ENCODE data around the gene MRPL39. TPM values are rescaled to one million over a fixed set of nuclear protein-coding genes. Genes with fewer than 3 reads are reported as not detected.

MRPL39 gene
- total and polyA plus RNA-seq, 4 donors: 19.2 to 35.7 (median 24.4) TPM

GRCh38 chr21:25552856-25553255 lies 54.4 kb downstream of the MRPL39 start:
- TF ChIP-seq FOXA1 (IDR thresholded peaks at IDR 0.05) (no peak), HNF4G (IDR thresholded peaks at IDR 0.05) (no peak), YY1 (IDR thresholded peaks at IDR 0.05) (no peak), NR2F2 (IDR thresholded peaks at IDR 0.05) (no peak), GABPA (IDR thresholded peaks at IDR 0.05 in 1 of 2, conservative IDR thresholded peaks at IDR 0.05 in 1 of 2) (no peak), FOXA2 (IDR thresholded peaks at IDR 0.05) (no peak), CTCF (IDR thresholded peaks at IDR 0.05; ENCODE audit: low read depth, low read length, missing input control) (no peak), JUND (IDR thresholded peaks at IDR 0.05) (no peak), RXRA (IDR thresholded peaks at IDR 0.05) (no peak), HNF4A (conservative IDR thresholded peaks at IDR 0.05) (no peak), REST (IDR thresholded peaks at IDR 0.05) (no peak), RAD21 (IDR thresholded peaks at IDR 0.05) (no peak)
- TF ChIP-seq, protein P1, sequence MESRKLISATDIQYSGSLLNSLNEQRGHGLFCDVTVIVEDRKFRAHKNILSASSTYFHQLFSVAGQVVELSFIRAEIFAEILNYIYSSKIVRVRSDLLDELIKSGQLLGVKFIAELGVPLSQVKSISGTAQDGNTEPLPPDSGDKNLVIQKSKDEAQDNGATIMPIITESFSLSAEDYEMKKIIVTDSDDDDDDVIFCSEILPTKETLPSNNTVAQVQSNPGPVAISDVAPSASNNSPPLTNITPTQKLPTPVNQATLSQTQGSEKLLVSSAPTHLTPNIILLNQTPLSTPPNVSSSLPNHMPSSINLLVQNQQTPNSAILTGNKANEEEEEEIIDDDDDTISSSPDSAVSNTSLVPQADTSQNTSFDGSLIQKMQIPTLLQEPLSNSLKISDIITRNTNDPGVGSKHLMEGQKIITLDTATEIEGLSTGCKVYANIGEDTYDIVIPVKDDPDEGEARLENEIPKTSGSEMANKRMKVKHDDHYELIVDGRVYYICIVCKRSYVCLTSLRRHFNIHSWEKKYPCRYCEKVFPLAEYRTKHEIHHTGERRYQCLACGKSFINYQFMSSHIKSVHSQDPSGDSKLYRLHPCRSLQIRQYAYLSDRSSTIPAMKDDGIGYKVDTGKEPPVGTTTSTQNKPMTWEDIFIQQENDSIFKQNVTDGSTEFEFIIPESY (IDR thresholded peaks at IDR 0.05): no peak

DNA sequence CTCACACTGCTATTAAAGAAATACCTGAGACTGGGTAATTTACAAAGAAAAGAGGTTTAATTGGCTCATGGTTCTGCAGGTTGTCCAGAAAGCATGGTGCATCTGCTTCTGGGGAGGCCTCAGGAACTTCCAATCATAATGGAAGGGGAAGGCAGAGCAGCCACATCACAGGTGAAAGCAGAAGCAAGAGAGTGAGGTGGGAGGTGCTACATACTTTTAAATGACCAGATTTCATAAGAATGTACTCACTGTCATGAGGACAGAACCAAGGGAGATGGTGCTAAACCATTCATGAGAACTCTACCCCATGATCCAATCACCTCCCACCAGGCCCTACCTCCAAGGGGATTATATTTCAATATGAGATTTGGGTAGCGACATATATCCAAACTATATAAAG lies 55.7 kb downstream of the MRPL39 start:
- DNase-seq (ENCODE audit: low spot score): no peak
- no peak overlapping the region for H3K27ac ChIP-seq (ENCODE audit: low read depth in 1 of 2, low read length in 2 of 2)
- no peaks in the 10 kb centered on the region for H3K36me3 ChIP-seq (ENCODE audit: control insufficient read depth in 4 of 4, insufficient read depth in 3 of 4, low read depth in 1 of 4, low read length in 3 of 4)
- no peaks in the 10 kb centered on the region for H3K27me3 ChIP-seq (ENCODE audit: control insufficient read depth in 4 of 4, insufficient read depth in 4 of 4, low read length in 3 of 4)
- H3K4me3 ChIP-seq (ENCODE audit: low read depth in 1 of 3, low read length in 3 of 3): no peak overlapping the region
- WGBS: 95% methylated on average over 1 of the region's 1 CpG
- H3K9me3 ChIP-seq (ENCODE audit: control insufficient read depth in 4 of 4, low read length in 3 of 4): no peaks in the 10 kb centered on the region
- H3K9ac ChIP-seq (ENCODE audit: low read depth in 1 of 2, low read length in 2 of 2): no peak overlapping the region
- H3K4me1 ChIP-seq (ENCODE audit: control insufficient read depth in 4 of 4, insufficient read depth in 4 of 4, low read length in 3 of 4): no peaks in the 10 kb centered on the region
- TF ChIP-seq CTCF (IDR thresholded peaks at IDR 0.05; ENCODE audit: low read depth, low read length, missing input control) (no peak), HNF4G (IDR thresholded peaks at IDR 0.05) (no peak), RXRA (IDR thresholded peaks at IDR 0.05) (no peak), ATF3 (IDR thresholded peaks at IDR 0.05) (no peak), SP1 (IDR thresholded peaks at IDR 0.05) (no peak), REST (IDR thresholded peaks at IDR 0.05) (no peak), MAX (IDR thresholded peaks at IDR 0.05) (no peak), YY1 (IDR thresholded peaks at IDR 0.05) (no peak), HNF4A (conservative IDR thresholded peaks at IDR 0.05) (no peak)

More at GRCh38 chr21:25552856-25553255, 54.4 kb downstream of the MRPL39 start:
- DNase-seq (ENCODE audit: low spot score): no peak
- Histone ChIP-seq H3K4me3 (ENCODE audit: low read depth in 1 of 3, low read length in 3 of 3) (no peak overlapping the region), H3K9me3 (ENCODE audit: control insufficient read depth in 4 of 4, low read length in 3 of 4) (no peaks in the 10 kb centered on the region), H3K36me3 (ENCODE audit: control insufficient read depth in 4 of 4, insufficient read depth in 3 of 4, low read depth in 1 of 4, low read length in 3 of 4) (no peaks in the 10 kb centered on the region), H3K27me3 (ENCODE audit: control insufficient read depth in 4 of 4, insufficient read depth in 4 of 4, low read length in 3 of 4) (no peaks in the 10 kb centered on the region), H3K4me1 (ENCODE audit: control insufficient read depth in 4 of 4, insufficient read depth in 4 of 4, low read length in 3 of 4) (no peaks in the 10 kb centered on the region), H3K27ac (ENCODE audit: low read depth in 1 of 2, low read length in 2 of 2) (no peak overlapping the region), H3K9ac (ENCODE audit: low read depth in 1 of 2, low read length in 2 of 2) (no peak overlapping the region)
- WGBS: 48% methylated on average over 5 of the region's 5 CpGs

Data from liver (tissue), 9 donors.